Osteocyte (in vitro differentiated cells): ENCODE results near the gene GPR142. TPM values are rescaled to one million over a fixed set of nuclear protein-coding genes. Genes with fewer than 3 reads are reported as not detected.

Experiments used
- DNase-seq: peaks from one replicate; pipeline ENCODE4 v3.0.0; 2021; ENCODE audit warnings: mixed read lengths; ENCODE audit not compliant: unreplicated experiment; ENCODE audit errors: extremely low spot score
- H3K27ac Mint-ChIP-seq: one replicate; pipeline ENCODE4 v1.8.0; 2021; ENCODE audit warnings: mild to moderate bottlenecking, mixed read lengths; ENCODE audit not compliant: unreplicated experiment
- H3K27me3 Mint-ChIP-seq: one replicate; pipeline ENCODE4 v1.8.0; 2021; ENCODE audit warnings: mixed read lengths; ENCODE audit not compliant: unreplicated experiment
- H3K36me3 Mint-ChIP-seq: one replicate; pipeline ENCODE4 v1.8.0; 2021; ENCODE audit warnings: mixed read lengths; ENCODE audit not compliant: unreplicated experiment
- H3K4me1 Mint-ChIP-seq: one replicate; pipeline ENCODE4 v1.8.0; 2021; ENCODE audit warnings: mixed read lengths; ENCODE audit not compliant: unreplicated experiment
- H3K4me3 Mint-ChIP-seq: one replicate; pipeline ENCODE4 v1.8.0; 2021; ENCODE audit warnings: mild to moderate bottlenecking, moderate library complexity, mixed read lengths; ENCODE audit not compliant: unreplicated experiment
- H3K9me3 Mint-ChIP-seq: one replicate; pipeline ENCODE4 v1.8.0; 2021; ENCODE audit warnings: mixed read lengths; ENCODE audit not compliant: unreplicated experiment
- total RNA-seq: library from RNA; stranded (reverse); gene quantifications from 2 replicates; pipeline ENCODE4 v1.2.1, GENCODE V29; 2021
- TF ChIP-seq, protein P1 (sequence below): fragments of 200-600 bp; sonication (generic); IDR thresholded peaks from 2 replicates; pipeline ENCODE4 v1.5.0; 2021; ENCODE audit warnings: antibody characterized with exemption, mild to moderate bottlenecking, moderate library complexity

GPR142 gene
- total RNA-seq, 1 donor from 2014 or later = not detected

DNA sequence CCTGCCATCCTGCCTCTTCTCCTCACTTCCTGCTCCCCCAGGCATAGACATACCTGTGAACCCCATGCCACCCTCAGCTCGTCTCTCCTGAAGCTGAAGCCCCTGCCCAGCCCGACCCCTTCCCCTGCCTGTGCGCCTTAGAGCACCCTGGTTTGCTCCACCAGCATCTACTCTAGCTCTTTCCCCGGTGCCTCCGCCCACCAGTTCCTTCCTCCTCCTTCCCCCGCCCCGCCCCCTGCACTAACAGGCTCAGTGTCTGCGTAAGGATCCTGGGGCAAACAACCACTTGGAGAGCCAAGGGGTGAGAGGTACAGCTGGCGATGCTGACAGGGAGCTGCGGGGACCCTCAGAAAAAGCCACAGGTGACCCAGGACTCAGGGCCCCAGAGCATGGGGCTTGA lies 1.9 kb downstream of the GPR142 start:
- no peak overlapping the region for H3K27ac Mint-ChIP-seq
- H3K36me3 Mint-ChIP-seq = no peaks in the 10 kb centered on the region
- TF ChIP-seq, protein P1, sequence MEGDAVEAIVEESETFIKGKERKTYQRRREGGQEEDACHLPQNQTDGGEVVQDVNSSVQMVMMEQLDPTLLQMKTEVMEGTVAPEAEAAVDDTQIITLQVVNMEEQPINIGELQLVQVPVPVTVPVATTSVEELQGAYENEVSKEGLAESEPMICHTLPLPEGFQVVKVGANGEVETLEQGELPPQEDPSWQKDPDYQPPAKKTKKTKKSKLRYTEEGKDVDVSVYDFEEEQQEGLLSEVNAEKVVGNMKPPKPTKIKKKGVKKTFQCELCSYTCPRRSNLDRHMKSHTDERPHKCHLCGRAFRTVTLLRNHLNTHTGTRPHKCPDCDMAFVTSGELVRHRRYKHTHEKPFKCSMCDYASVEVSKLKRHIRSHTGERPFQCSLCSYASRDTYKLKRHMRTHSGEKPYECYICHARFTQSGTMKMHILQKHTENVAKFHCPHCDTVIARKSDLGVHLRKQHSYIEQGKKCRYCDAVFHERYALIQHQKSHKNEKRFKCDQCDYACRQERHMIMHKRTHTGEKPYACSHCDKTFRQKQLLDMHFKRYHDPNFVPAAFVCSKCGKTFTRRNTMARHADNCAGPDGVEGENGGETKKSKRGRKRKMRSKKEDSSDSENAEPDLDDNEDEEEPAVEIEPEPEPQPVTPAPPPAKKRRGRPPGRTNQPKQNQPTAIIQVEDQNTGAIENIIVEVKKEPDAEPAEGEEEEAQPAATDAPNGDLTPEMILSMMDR = no peak
- DNase-seq = no peak
- no peaks in the 10 kb centered on the region for H3K4me1 Mint-ChIP-seq
- H3K9me3 Mint-ChIP-seq = no peaks in the 10 kb centered on the region
- H3K27me3 Mint-ChIP-seq = no peaks in the 10 kb centered on the region
- no peak overlapping the region for H3K4me3 Mint-ChIP-seq

DNA sequence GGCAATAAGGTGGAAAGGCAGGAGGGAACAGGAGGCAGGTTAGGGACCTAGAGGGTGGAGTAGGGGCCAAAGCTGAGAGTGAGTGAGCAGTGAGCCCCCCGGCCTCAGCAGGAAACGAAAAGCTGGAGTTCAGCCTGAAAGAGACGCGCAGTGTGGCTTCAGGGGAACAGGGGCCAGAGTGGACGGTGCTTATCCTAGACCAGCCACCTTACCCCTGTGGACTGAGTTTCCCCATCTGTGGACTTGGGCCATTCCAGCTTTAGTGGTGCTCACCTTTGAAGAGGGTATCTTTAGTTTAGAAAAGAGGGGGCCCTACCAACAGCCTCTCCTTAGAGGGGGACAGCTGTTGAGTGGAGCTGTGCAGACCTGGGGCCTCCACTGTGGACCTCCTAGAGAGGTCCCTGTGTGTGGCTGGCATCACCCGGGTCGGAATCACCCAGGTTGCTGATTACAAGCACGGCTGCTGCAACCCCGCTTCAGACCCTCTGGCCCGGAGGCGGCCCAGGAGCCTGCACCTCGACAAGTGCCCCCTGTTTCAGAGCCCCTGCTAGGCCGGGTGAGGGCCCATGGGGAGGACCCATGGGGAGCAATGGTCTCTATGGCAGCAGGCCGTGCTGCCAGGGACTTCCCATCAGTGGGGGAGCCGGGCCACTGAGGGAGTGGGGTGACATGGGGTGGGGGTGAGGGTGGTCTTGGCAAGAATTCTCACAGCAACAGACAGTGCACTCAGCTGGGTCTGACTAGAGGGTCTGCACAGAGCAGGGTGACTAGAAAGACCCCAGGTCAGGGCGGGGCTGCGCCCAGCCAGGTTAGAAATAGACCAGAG lies 2.6 kb downstream of the GPR142 start:
- Mint-ChIP-seq H3K4me3 (no peak overlapping the region), H3K9me3 (no peaks in the 10 kb centered on the region), H3K36me3 (no peaks in the 10 kb centered on the region), H3K27me3 (no peaks in the 10 kb centered on the region), H3K27ac (no peak overlapping the region), H3K4me1 (no peaks in the 10 kb centered on the region)
- no peak for DNase-seq
- TF ChIP-seq, protein P1 = no peak

DNA sequence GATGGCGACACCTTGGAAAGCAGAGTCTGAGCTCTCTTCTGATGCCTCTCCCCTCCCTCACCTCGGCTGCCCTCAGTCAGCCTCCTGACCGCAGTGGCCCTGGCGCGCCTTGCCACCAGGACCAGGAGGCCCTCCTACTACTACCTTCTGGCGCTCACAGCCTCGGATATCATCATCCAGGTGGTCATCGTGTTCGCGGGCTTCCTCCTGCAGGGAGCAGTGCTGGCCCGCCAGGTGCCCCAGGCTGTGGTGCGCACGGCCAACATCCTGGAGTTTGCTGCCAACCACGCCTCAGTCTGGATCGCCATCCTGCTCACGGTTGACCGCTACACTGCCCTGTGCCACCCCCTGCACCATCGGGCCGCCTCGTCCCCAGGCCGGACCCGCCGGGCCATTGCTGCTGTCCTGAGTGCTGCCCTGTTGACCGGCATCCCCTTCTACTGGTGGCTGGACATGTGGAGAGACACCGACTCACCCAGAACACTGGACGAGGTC lies 4.4 kb downstream of the GPR142 start:
- no peak for DNase-seq
- peaks cover 8% of the 10 kb centered on the region for H3K27me3 Mint-ChIP-seq
- H3K27ac Mint-ChIP-seq = no peak overlapping the region
- TF ChIP-seq, protein P1 = no peak
- H3K9me3 Mint-ChIP-seq = no peaks in the 10 kb centered on the region
- no peaks in the 10 kb centered on the region for H3K36me3 Mint-ChIP-seq
- no peaks in the 10 kb centered on the region for H3K4me1 Mint-ChIP-seq
- H3K4me3 Mint-ChIP-seq = no peak overlapping the region

DNA sequence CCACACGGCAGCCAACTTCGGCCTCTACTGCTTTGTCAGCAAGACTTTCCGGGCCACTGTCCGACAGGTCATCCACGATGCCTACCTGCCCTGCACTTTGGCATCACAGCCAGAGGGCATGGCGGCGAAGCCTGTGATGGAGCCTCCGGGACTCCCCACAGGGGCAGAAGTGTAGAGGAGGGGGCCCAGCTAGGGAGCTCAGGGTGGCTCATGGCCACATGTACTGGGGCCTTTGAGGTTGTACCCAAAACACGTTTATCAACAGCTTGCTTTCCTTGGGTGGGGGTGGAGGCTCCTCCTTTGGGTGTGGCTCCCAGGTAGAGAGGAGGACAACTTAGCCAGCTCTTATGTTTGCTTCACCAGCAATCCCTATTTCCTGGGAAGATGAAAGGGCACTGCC lies 5.1 kb downstream of the GPR142 start:
- H3K27me3 Mint-ChIP-seq = peaks cover 11% of the 10 kb centered on the region
- no peaks in the 10 kb centered on the region for H3K36me3 Mint-ChIP-seq
- no peaks in the 10 kb centered on the region for H3K9me3 Mint-ChIP-seq
- TF ChIP-seq, protein P1 = no peak
- H3K27ac Mint-ChIP-seq = no peak overlapping the region
- H3K4me3 Mint-ChIP-seq = no peak overlapping the region
- no peak for DNase-seq
- no peaks in the 10 kb centered on the region for H3K4me1 Mint-ChIP-seq

DNA sequence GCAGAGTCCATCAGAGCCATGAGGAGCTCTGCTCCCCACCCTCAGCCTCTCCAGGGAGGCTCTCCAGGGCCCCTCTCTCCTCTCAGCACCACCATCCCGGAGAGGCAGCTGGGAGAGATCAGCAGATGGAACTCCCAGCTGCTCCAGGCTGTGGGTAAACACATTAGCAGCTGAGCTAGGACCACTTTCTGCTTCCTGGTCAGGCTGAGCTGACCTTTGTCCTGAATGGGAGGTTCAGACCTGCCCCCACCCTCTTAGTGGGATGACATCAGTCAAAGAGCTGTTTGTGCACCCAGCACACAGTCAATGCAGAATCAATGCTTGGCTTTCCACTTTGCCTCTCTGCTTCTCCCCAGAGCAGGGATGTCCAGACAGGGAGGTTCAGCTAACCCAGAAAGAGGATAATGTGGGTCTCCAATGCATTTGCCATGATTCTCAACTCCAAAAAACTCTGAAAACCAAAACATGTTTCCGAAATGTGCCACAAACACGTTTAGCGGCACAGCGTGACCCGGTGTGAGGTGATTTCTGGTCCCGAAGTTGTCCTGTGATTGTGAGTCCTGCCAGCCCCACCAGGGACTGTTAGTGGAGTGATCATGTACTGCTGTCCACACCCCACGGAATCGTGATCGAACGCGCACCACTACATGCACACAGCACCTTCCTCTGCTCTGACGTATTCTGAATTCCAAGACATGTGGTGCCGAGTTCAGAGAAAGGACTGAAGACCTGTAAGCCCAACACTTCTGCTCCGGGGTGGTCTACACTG lies 6.7 kb downstream of the GPR142 start:
- TF ChIP-seq, protein P1 = no peak
- H3K27ac Mint-ChIP-seq = no peak overlapping the region
- H3K27me3 Mint-ChIP-seq = peaks cover 19% of the 10 kb centered on the region
- no peak overlapping the region for H3K4me3 Mint-ChIP-seq
- H3K36me3 Mint-ChIP-seq = no peaks in the 10 kb centered on the region
- no peaks in the 10 kb centered on the region for H3K9me3 Mint-ChIP-seq
- DNase-seq = no peak
- H3K4me1 Mint-ChIP-seq = no peaks in the 10 kb centered on the region
